NCI-H187 (cell line): ENCODE measurements around the gene TNS1.

Experiments
- DNase-seq, 2 experiments: peaks; one replicate each; lab custom pipeline; 2025; lab: John Stamatoyannopoulos, UW

The TNS1 gene

GRCh38 chr2:217870528-217871011 lies 132.2 kb downstream of the TNS1 start:
- no peak for DNase-seq

GRCh38 chr2:217868911-217869334 lies 133.9 kb downstream of the TNS1 start:
- no peak for DNase-seq

GRCh38 chr2:217868265-217868892 lies 134.4 kb downstream of the TNS1 start:
- no peak for DNase-seq

- DNase-seq, result no peak
These were observed 136.3 kb downstream of the TNS1 start for GRCh38 chr2:217866457-217866856.

GRCh38 chr2:217864963-217865772 lies 137.6 kb downstream of the TNS1 start:
- DNase-seq, result no peak

- DNase-seq, result no peak
These were observed 138.9 kb downstream of the TNS1 start for GRCh38 chr2:217863883-217864282.

GRCh38 chr2:217861334-217861877 lies 141.4 kb downstream of the TNS1 start:
- DNase-seq, result no peak

GRCh38 chr2:217859926-217860325 lies 142.9 kb downstream of the TNS1 start:
- no peak for DNase-seq

GRCh38 chr2:217858519-217859491 lies 144.0 kb downstream of the TNS1 start:
- DNase-seq, result peak; percentile 30 to 54

GRCh38 chr2:217857624-217858506 lies 144.9 kb downstream of the TNS1 start:
- no peak for DNase-seq

GRCh38 chr2:217856871-217857270 lies 145.9 kb downstream of the TNS1 start:
- DNase-seq, result no peak

GRCh38 chr2:217856159-217856558 lies 146.6 kb downstream of the TNS1 start:
- DNase-seq, result no peak

GRCh38 chr2:217854684-217855420 lies 147.9 kb downstream of the TNS1 start:
- DNase-seq, result peak; percentile 37 to 70

- DNase-seq, result no peak
These were observed 148.8 kb downstream of the TNS1 start for GRCh38 chr2:217853961-217854360.

- no peak for DNase-seq
These were observed 149.4 kb downstream of the TNS1 start for GRCh38 chr2:217853301-217853881.

GRCh38 chr2:217852555-217853211 lies 150.1 kb downstream of the TNS1 start:
- DNase-seq, result no peak

GRCh38 chr2:217851191-217852020 lies 151.4 kb downstream of the TNS1 start:
- DNase-seq, result no peak
